Neural progenitor cell (in vitro differentiated cells): ENCODE measurements around the gene TAF5.

ENCODE experiments used
- CTCF ChIP-seq: fragments of 200-600 bp; sonication (generic); IDR thresholded peaks from 2 replicates; pipeline ENCODE4 v1.5.1; 2017; ENCODE audit warnings: antibody characterized with exemption, mild to moderate bottlenecking
- EZH2 ChIP-seq: fragments of 200-600 bp; sonication (generic); IDR thresholded peaks from 2 replicates; pipeline ENCODE4 v1.6.1; 2017; ENCODE audit warnings: antibody characterized with exemption, mild to moderate bottlenecking, moderate library complexity
- EZH2phosphoT487 ChIP-seq: fragments of 200-600 bp; sonication (generic); IDR thresholded peaks from 2 replicates; pipeline ENCODE4 v1.6.1; 2017; ENCODE audit warnings: antibody characterized with exemption

DNA sequence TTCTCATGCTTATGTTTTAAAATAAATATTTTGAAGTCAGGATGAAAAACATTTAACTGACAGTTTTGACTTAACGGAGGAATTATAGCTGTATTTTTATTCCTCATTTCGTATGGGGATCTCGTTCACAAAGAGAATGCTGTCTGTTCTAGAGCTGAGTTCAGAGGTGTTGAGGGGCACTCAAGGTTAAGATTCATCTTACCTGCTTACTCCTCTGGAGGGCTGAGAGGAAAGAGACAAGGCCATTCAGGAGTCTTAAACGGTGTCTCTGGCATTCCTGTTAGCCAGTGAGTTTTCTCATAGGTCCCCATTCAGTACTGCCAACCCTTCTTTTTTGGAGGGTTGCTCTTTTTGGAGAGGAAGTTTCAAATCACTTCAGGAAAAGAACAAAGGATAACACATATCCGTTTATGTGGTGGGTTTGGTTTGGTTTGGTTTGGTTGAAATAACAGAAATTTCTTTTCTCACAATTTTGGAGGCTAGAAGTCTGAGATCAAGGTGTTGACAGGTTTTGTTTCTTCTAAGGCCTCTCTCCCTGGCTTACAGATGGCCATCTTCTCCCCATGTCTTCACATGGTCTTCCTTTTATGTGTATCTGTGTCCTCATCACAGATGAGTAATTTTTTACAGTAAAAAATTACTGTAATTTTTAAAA is 61.3 kb downstream of the TAF5 start:
- no peak for TF ChIP-seq CTCF
- TF ChIP-seq EZH2, result no peak
- no peak for TF ChIP-seq EZH2phosphoT487
